NCI-H1105 (cell line): ENCODE data around the gene PRTG.

ENCODE experiments used
- DNase-seq: peaks from one replicate; lab custom pipeline; 2025; lab: John Stamatoyannopoulos, UW

PRTG gene

DNA sequence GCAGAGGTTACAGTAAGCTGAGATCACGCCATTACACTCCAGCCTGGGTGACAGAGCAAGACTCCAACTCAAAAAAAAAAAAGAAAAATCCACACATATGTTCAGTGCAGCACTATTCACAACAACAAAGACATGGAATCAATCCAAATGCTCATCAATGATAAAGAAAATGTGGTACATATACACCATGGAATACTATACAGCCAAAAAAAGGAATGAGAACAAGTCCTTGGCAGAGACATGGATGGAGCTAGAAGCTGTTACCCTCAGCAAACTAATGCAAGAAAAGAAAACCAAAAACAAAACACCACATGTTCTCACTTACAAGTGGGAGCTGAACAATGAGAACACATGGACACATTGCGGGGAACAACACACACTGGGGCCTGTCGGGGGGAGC, 180.4 kb downstream of the PRTG start:
- no peak for DNase-seq
